Amygdala (tissue), 56 donors: ENCODE measurements around the gene NAALAD2.
"Not testable (repeated sequence)": the region's sequence is repeated elsewhere in the genome, so short reads cannot be mapped to it uniquely, and the experiment has no call there.

Experiments used
- DNase-seq, 56 donors: peaks; one replicate each; lab custom pipeline; 2025; lab: John Stamatoyannopoulos, UW

Gene NAALAD2

GRCh38 chr11:90134478-90135003 lies at the start of gene NAALAD2:
Gene NAALAD2, plus strand, starts transcription at chr11:90134663. Its CDS starts 96 bp downstream, at chr11:90134759.
- DNase-seq = peak in 53 of 56 donors; percentile 4 to 70 (median 39)

GRCh38 chr11:90085650-90086049 lies 48.8 kb upstream of the NAALAD2 start, which contains the start of gene UBTFL1:
Gene UBTFL1, plus strand, starts transcription at chr11:90085950. Its CDS starts 0 bp downstream, at chr11:90085950.
- not testable (repeated sequence) for DNase-seq

GRCh38 chr11:90088731-90089130 lies 45.7 kb upstream of the NAALAD2 start:
- DNase-seq = not testable (repeated sequence)

GRCh38 chr11:90095230-90095924 lies 39.1 kb upstream of the NAALAD2 start:
- not testable (repeated sequence) for DNase-seq

- DNase-seq = peak in 18 of 56 donors; percentile 1 to 66 (median 18)
Measured at GRCh38 chr11:90098261-90098660, 36.2 kb upstream of the NAALAD2 start.

- no peak for DNase-seq
Measured at GRCh38 chr11:90100431-90100830, 34.0 kb upstream of the NAALAD2 start.

- peak in 1 of 56 donors; percentile 8 for DNase-seq
Measured at GRCh38 chr11:90113541-90113940, 20.9 kb upstream of the NAALAD2 start.

- no peak for DNase-seq
Measured at GRCh38 chr11:90120191-90120590, 14.3 kb upstream of the NAALAD2 start.

GRCh38 chr11:90124371-90124770 lies 10.1 kb upstream of the NAALAD2 start:
- no peak for DNase-seq

- no peak for DNase-seq
Measured at GRCh38 chr11:90124946-90125345, 9.5 kb upstream of the NAALAD2 start.

- DNase-seq = peak in 1 of 56 donors; percentile 13
Measured at GRCh38 chr11:90133560-90134477, 644 bp upstream of the NAALAD2 start.

GRCh38 chr11:90135016-90135415 lies 553 bp downstream of the NAALAD2 start:
- DNase-seq = no peak

GRCh38 chr11:90148900-90149299 lies 14.4 kb downstream of the NAALAD2 start:
- DNase-seq = no peak

- DNase-seq = not testable (repeated sequence)
Measured at GRCh38 chr11:90166982-90167573, 32.6 kb downstream of the NAALAD2 start.

GRCh38 chr11:90167704-90168103 lies 33.2 kb downstream of the NAALAD2 start:
- not testable (repeated sequence) for DNase-seq

- DNase-seq = no peak
Measured at GRCh38 chr11:90168571-90168970, 34.1 kb downstream of the NAALAD2 start.

GRCh38 chr11:90171359-90171758 lies 36.9 kb downstream of the NAALAD2 start:
- no peak for DNase-seq

- no peak for DNase-seq
Measured at GRCh38 chr11:90176069-90176468, 41.6 kb downstream of the NAALAD2 start.

GRCh38 chr11:90178751-90179150 lies 44.3 kb downstream of the NAALAD2 start:
- no peak for DNase-seq

- no peak for DNase-seq
Measured at GRCh38 chr11:90179923-90180322, 45.5 kb downstream of the NAALAD2 start.

- DNase-seq = no peak
Measured at GRCh38 chr11:90187839-90188238, 53.4 kb downstream of the NAALAD2 start.
